Activated CD4-positive, alpha-beta T cell treated with anti-CD3 and anti-CD28 coated beads, Interleukin-2, amount 50 U/mL, for 4 hours (primary cell): Measurements from ENCODE around the gene WDR33.
"Not testable (repeated sequence)": the region's sequence is repeated elsewhere in the genome, so short reads cannot be mapped to it uniquely, and the experiment has no call there.

Experiments used
- DNase-seq, 2 experiments: peaks; one replicate each; pipeline ENCODE4 v3.0.0-alpha.2; 2020

The WDR33 gene

GRCh38 chr2:127810619-127811396 is at the start of gene WDR33:
Gene WDR33 (minus strand): TSS chr2:127811171. CDS start chr2:127770981, 40,190 bp downstream.
- peak; percentile 90 to 93 for DNase-seq

- no peak for DNase-seq
Measured at GRCh38 chr2:127860130-127860529, 49.2 kb upstream of the WDR33 start.

DNA sequence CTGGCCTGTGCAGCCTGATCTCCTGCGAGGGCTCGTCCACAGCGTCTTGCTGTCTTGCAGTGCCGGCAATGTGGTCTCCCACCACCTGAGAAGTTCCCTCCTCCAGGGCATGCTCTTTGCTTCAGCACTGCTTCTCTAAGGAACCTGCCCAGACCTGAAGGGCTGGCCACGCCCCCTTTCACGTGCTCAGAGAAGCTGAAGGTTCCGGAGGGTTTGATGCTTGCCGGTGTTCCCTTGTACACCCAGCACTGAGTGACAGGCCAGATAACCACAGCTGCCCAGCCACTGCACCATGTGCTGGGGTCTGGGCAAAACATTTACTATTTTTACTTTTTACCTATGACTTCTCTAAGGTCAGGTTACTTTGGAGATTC is 48.7 kb upstream of the WDR33 start:
- DNase-seq = peak; percentile 65 to 66

GRCh38 chr2:127857265-127857808 is 46.4 kb upstream of the WDR33 start:
- DNase-seq = no peak

DNA sequence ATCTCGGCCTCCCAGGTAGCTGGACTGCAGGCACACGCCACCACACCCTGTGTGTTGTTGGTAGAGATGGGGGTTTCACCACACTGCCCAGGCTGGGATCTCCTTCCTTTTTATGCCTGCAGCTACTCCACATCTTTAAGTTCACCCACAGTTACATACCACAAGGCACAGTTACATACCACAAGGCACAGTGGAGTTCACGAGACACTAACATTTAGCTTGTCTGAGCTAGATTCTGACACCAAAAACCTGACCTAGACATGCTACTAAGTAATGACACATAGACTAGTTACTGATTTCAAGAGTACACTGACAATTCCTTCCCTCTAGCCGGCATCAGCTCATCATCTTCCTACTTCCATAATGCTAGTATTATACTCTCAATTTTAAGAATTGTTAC is 42.7 kb upstream of the WDR33 start:
- no peak for DNase-seq

GRCh38 chr2:127852388-127852787 is 41.4 kb upstream of the WDR33 start:
- DNase-seq = no peak

GRCh38 chr2:127847931-127848330 is 37.0 kb upstream of the WDR33 start:
- no peak for DNase-seq

DNA sequence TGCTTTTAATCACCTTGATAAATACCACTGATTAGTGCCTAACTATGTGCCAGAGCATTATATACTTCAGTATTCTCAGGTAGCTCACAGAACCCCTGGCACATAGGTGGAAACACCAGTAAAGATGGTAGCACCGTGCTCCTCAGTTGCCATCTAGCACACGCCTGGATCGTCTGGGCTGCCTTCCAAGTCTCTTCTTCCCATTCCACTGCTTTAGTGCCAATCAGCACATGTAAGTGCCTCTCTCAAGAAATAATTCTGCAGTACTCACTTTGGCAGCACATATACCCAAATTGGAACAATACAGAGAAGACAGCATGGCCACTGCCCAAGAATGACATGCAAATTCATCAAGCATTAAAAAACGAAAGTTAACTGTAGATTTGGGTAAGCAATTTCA is 34.0 kb upstream of the WDR33 start:
- DNase-seq = no peak

GRCh38 chr2:127843677-127844076 is 32.7 kb upstream of the WDR33 start:
- DNase-seq = no peak

- DNase-seq = no peak
Measured at GRCh38 chr2:127841466-127842178, 30.7 kb upstream of the WDR33 start.

- no peak for DNase-seq
Measured at GRCh38 chr2:127840893-127841292, 29.9 kb upstream of the WDR33 start.

GRCh38 chr2:127834951-127835350 is 24.0 kb upstream of the WDR33 start:
- no peak for DNase-seq

GRCh38 chr2:127829845-127830246 is 18.9 kb upstream of the WDR33 start:
- peak; percentile 31 to 48 for DNase-seq

DNA sequence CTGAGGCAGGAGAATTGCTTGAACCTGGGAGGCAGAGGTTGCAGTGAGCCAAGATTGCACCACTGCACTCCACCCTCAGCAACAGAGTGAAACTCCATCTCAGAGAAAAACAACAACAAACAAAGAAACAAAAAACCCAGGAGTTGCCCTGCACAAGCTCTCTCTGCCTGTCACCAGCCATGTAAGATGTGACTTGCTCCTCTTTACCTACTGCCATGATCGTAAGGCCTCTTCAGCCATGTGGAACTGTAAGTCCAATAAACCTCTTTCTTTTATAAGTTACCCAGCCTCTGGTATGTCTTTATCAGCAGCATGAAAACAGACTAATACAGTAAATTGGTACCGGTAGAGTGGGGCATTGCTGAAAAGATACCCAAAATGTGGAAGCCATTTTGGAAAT is 15.7 kb upstream of the WDR33 start:
- not testable (repeated sequence) for DNase-seq

DNA sequence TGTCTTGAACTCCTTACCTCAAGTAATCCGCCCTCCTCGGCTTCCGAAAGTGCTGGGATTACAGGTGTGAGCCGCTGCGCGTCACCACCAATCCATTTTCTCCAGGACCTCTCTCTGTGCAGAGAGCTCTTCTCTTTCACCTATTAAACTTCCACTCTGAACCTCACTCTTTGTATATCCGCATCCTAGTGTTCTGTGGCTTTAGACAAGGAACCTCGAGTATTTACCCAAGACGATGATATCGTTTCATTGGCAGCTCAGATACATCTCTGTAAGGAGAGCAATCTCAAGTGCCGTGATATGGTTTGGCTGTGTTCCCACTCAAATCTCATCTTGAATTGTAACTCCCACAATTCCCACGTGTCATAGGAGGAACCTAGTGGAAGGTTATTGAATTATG is 15.1 kb upstream of the WDR33 start:
- DNase-seq = no peak

DNA sequence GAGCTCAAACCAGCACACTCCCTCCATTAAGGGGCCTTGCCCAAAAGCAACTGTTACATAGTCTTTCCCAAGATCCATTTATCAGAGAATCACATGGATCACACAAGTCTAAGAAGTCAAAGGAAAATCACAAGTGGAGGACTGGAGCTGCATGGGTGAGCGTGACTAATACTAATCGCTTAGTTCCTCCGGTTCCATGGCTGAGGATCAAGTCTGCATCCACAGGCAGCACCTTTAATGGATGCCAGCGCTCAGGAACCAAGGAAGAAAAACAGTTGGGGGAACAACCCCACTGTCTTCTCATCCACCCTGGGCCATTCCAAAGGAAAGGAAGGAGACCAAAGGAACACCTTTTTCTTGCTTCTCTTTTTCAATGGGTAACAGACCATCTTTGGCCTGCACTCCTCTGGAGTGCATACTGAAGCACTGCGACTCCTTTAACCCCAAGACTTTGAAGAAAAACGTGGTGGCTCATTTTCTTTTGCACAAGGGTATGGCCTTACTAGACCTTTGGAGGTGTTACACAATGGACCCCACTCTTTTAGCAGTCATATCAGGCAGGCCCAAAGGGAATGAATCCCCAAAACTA is 9.2 kb upstream of the WDR33 start:
- no peak for DNase-seq

DNA sequence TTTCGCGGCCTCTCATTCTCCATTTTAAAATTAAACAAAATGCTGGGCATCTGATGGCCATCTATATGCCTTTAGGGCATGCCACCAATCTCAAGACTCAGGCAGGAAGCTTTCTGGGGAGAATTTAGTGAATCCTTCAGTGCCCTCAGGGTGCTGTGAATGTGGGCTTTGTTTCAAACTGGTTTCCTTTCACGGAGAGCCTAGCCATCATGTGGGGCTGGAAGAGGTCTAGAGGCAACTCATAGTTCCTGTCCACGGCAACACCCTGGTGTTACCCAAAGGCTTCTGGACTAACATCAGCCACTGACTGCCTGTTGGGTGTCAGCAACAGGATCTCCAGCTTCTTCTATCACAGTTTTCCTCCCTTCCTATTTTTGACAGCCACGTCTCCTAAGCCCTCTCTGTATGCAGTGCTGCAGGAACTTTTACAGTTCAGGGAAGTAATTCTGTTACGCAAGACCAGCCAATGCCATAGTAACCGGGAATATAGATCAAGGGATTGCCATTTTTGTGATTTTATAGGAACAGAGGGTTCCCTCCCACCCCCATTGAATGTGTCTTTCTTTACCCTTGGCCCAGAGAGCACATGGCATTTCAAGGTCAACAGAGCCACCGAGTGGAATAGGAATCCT is 7.9 kb upstream of the WDR33 start:
- no peak for DNase-seq

DNA sequence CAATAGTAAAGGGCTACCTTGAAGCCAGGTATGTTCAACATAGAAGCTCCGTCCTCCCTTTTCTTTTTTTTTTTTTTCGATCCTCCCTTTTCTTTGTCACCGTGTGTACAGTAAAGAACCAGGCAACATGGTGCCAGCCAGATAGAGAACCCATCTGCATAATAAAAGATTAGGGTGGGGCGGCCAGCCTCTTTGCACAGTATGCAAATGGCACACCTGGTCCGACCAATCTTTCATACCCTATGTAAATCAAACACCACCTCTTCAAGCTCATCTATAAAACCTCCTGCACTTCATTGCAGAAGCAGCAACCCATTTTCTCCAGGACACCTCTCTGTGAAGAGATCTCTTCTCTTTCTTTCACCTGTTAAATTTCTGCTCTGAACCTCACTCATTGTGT is 7.3 kb upstream of the WDR33 start:
- no peak for DNase-seq

DNA sequence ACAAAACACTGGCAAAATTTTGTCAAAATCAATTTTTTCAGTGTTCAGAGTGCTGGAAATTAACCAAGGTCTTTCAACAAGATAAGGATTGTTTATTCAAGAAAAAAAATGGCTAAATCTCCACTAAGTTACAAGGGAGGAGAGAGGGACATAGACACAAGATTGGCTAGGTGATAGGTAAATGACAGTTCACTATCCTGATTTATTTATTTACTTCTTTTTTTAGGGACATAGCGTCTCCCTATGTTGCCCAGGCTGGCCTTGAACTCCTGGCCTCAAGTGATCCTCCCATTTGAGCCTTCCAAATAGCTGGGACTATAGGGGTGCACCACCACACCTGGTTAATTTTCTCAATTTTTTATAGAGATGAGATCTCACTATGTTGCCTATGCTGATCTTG is 3.7 kb upstream of the WDR33 start:
- DNase-seq = no peak

- DNase-seq = not testable (repeated sequence)
Measured at GRCh38 chr2:127812441-127812840, 1.5 kb upstream of the WDR33 start.

GRCh38 chr2:127811397-127812321 is 688 bp upstream of the WDR33 start:
- DNase-seq = no peak

GRCh38 chr2:127810156-127810618 is 784 bp downstream of the WDR33 start:
- no peak for DNase-seq
